ENCODE results near the gene GANAB.
"Not testable (repeated sequence)": the region's sequence is repeated elsewhere in the genome, so short reads cannot be mapped to it uniquely, and the experiment has no call there.

The GANAB gene

GRCh38 chr11:62595124-62595523, 51.3 kb downstream of the GANAB start:
- no peak for DNase-seq (ENCODE audit: low read depth)
- TF ChIP-seq CTCF (conservative IDR thresholded peaks at IDR 0.05; ENCODE audit: low read depth, low read length): no peak
- H3K4me3 ChIP-seq (ENCODE audit: low read length): no peak overlapping the region

GRCh38 chr11:62593434-62594044, 52.9 kb downstream of the GANAB start:
- H3K4me3 ChIP-seq (ENCODE audit: low read length): no peak overlapping the region
- no peak for DNase-seq (ENCODE audit: low read depth)
- peak; percentile 72 for TF ChIP-seq CTCF (conservative IDR thresholded peaks at IDR 0.05; ENCODE audit: low read depth, low read length)

GRCh38 chr11:62592989-62593421, 53.4 kb downstream of the GANAB start:
- no peak for TF ChIP-seq CTCF (conservative IDR thresholded peaks at IDR 0.05; ENCODE audit: low read depth, low read length)
- no peak overlapping the region for H3K4me3 ChIP-seq (ENCODE audit: low read length)
- no peak for DNase-seq (ENCODE audit: low read depth)

GRCh38 chr11:62592146-62592815, 54.1 kb downstream of the GANAB start:
- peak overlapping the region; percentile 57 for H3K4me3 ChIP-seq (ENCODE audit: low read length)
- TF ChIP-seq CTCF (conservative IDR thresholded peaks at IDR 0.05; ENCODE audit: low read depth, low read length): no peak
- no peak for DNase-seq (ENCODE audit: low read depth)

- H3K4me3 ChIP-seq (ENCODE audit: low read length): peak within 1 kb of the TSS; percentile 97
- peak; percentile 99 for DNase-seq (ENCODE audit: low read depth)
- TF ChIP-seq CTCF (conservative IDR thresholded peaks at IDR 0.05; ENCODE audit: low read depth, low read length): no peak
Measured at GRCh38 chr11:62591448-62592145, 54.8 kb downstream of the GANAB start, which contains the start of gene TUT1. Gene TUT1, minus strand, starts transcription at chr11:62591523. Its CDS starts 38 bp downstream, at chr11:62591485.

GRCh38 chr11:62588966-62589637, 57.3 kb downstream of the GANAB start:
- peak; percentile 52 for TF ChIP-seq CTCF (conservative IDR thresholded peaks at IDR 0.05; ENCODE audit: low read depth, low read length)
- no peak for DNase-seq (ENCODE audit: low read depth)
- H3K4me3 ChIP-seq (ENCODE audit: low read length): no peak overlapping the region

GRCh38 chr11:62585356-62585755, 61.1 kb downstream of the GANAB start:
- H3K4me3 ChIP-seq (ENCODE audit: low read length); DNase-seq (ENCODE audit: low read depth): not testable (repeated sequence)

- H3K4me3 ChIP-seq (ENCODE audit: low read length); DNase-seq (ENCODE audit: low read depth): not testable (repeated sequence)
Measured at GRCh38 chr11:62581735-62582134, 64.7 kb downstream of the GANAB start.

Data from retinal pigment epithelial cell (primary cell).